PFSK-1 (cell line): ENCODE results near the gene ANKS3.

Experiments used
- FOXP2 ChIP-seq: optimal IDR thresholded peaks from 2 replicates; pipeline ENCODE3; 2011; ENCODE audit warnings: borderline replicate concordance, control low read depth, inconsistent platforms; ENCODE audit not compliant: insufficient read depth; ENCODE audit errors: extremely low read length, extremely low read depth
- POLR2AphosphoS5 ChIP-seq: IDR thresholded peaks from 2 replicates; pipeline ENCODE4 v1.6.1; 2012; ENCODE audit warnings: low read depth, mild to moderate bottlenecking, control low read depth, low read length, moderate library complexity
- REST ChIP-seq, 2 experiments: IDR thresholded peaks; 2 replicates each; pipeline versions ENCODE4 v1.6.1 to v1.8.0; 2011 to 2012; ENCODE audit warnings: low read depth in 2 of 2, low read length in 2 of 2, control low read depth in 1 of 2, inconsistent platforms in 1 of 2, mild to moderate bottlenecking in 1 of 2, moderate library complexity in 1 of 2; ENCODE audit not compliant: insufficient read depth in 1 of 2
- SIN3A ChIP-seq: IDR thresholded peaks from 2 replicates; pipeline ENCODE4 v1.6.1; 2012; ENCODE audit warnings: mild to moderate bottlenecking, low read length, moderate library complexity, borderline replicate concordance; ENCODE audit not compliant: insufficient read depth
- TAF1 ChIP-seq: IDR thresholded peaks from 2 replicates; pipeline ENCODE4 v1.6.1; 2012; ENCODE audit warnings: low read length, control low read depth, borderline replicate concordance; ENCODE audit not compliant: insufficient read depth

Gene ANKS3

GRCh38 chr16:4753227-4753626, 19.2 kb upstream of the ANKS3 start:
- TF ChIP-seq POLR2AphosphoS5 (no peak), SIN3A (no peak), FOXP2 (no peak), REST (IDR thresholded peaks at IDR 0.05; ENCODE audit: insufficient read depth in 1 of 2, low read depth in 2 of 2, low read length in 2 of 2) (no peak)

- TF ChIP-seq FOXP2 (no peak), SIN3A (no peak), POLR2AphosphoS5 (no peak), REST (IDR thresholded peaks at IDR 0.05; ENCODE audit: insufficient read depth in 1 of 2, low read depth in 2 of 2, low read length in 2 of 2) (no peak), TAF1 (no peak)
Observed at GRCh38 chr16:4752351-4753100, 18.5 kb upstream of the ANKS3 start.

GRCh38 chr16:4750896-4751295, 16.8 kb upstream of the ANKS3 start:
- no peak for TF ChIP-seq FOXP2
- no peak for TF ChIP-seq REST (IDR thresholded peaks at IDR 0.05; ENCODE audit: insufficient read depth in 1 of 2, low read depth in 2 of 2, low read length in 2 of 2)
- TF ChIP-seq TAF1, result no peak
- no peak for TF ChIP-seq SIN3A
- no peak for TF ChIP-seq POLR2AphosphoS5

- TF ChIP-seq SIN3A, result no peak
- TF ChIP-seq REST (IDR thresholded peaks at IDR 0.05; ENCODE audit: insufficient read depth in 1 of 2, low read depth in 2 of 2, low read length in 2 of 2), result no peak
- TF ChIP-seq POLR2AphosphoS5, result no peak
- no peak for TF ChIP-seq FOXP2
- TF ChIP-seq TAF1, result no peak
Observed at GRCh38 chr16:4749700-4750257, 15.7 kb upstream of the ANKS3 start.
